ENCODE measurements around the gene CAPZB. TPM values are rescaled to one million over a fixed set of nuclear protein-coding genes. Genes with fewer than 3 reads are reported as not detected.

CAPZB gene
- total RNA-seq, 2 donors from 2014 or later, result 404 to 419 TPM

DNA sequence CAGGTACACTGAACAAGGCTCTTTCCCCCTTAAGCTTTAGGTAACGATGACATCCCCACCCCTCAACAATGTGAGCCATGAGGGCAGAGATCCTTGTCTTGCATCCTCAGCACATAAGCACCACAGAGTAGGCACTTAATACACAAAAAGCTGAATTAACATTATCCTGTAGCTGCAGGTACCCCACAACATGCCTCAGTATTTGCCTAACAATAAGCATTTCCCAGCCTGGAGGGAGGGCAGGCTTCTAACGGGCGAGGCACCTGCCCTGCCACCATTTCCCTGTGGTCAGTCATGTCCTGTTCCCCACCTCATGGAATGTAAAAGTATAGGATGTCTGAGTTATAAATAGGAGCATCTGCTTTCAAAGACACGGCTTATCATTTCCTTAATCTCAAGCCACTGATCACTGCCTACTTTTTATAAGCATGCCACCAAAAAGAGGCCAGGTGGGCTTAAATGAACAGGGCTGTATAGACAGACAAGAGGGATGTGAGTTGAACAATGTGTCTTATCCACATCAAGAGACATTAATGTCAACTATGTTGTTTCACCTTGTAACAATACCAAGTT, 3.4 kb downstream of the CAPZB start:
- Mint-ChIP-seq H3K9me3 (no peaks in the 10 kb centered on the region), H3K36me3 (peaks cover 14 to 28% of the 10 kb centered on the region in 2 donors), H3K27ac (peak overlapping the region in 1 of 2 donors; percentile 90)

DNA sequence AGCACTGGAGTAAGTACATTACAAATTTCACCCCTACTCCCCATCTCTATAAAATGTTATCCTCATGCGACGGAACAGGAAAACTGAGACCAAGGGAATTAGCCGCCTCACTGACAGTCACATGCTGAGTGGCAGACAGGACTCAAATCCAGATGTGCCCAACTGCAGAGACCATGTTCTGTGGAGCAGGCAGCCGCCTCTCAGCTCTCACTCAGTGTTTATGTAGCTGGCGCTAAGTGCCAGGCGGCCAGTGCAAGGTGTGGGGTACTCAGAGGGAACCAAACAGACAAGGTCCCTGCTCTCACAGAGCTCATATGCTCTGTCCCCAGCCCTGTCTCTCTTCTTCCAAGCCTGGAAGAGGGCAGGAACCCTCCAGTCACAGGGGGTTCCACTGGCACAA, 5.1 kb downstream of the CAPZB start:
- no peaks in the 10 kb centered on the region for H3K9me3 Mint-ChIP-seq
- DNase-seq (ENCODE audit: low spot score in 2 of 2) (no peak), ATAC-seq (no peak)
- peak overlapping the region in 1 of 2 donors; percentile 22 for H3K27ac Mint-ChIP-seq
- H3K36me3 Mint-ChIP-seq, result peaks cover 18 to 23% of the 10 kb centered on the region in 2 donors

More for the DNA sequence above, 3.4 kb downstream of the CAPZB start:
- no peak for ATAC-seq
- no peak for DNase-seq (ENCODE audit: low spot score in 2 of 2)

DNA sequence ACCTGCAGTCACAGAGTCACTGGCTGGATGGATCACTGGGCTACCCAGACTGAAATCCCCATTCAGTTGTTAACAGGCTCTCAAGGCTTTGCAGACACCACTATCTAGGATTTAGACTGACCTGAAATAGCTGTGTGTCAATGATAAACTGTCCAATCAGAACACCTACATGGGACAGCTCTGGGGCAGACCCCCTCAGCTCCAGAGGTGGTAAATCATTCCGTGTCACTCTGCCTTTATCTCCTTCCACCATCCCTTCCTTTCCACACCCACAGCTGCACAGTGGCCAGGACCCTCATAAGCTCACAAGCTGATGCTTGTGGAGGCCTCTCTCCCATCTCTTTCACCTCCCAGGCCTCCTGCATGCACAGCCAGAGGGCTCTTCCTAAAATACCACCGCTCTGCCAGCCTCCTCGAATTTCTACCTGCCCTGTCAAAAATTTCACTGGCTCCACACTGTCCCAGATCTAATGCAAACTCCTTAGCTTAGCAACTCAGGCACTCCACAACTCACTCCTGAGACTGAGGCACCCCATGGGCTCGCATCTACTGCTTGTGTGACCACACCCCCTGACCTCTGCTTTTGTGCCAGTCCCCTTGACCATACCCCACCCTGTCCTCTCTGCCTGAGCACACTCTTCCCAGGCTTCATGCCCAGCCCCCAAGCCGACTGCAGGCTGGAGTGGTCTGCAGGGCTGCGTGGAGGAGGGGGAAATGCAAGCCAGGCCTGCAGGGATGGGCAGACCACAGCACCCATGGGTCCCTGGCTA, 5.8 kb downstream of the CAPZB start:
- Mint-ChIP-seq H3K9me3 (no peaks in the 10 kb centered on the region), H3K36me3 (peaks cover 18 to 19% of the 10 kb centered on the region in 2 donors), H3K27ac (peak overlapping the region in 1 of 2 donors; percentile 75)
- DNase-seq (ENCODE audit: low spot score in 2 of 2) (no peak), ATAC-seq (no peak)

DNA sequence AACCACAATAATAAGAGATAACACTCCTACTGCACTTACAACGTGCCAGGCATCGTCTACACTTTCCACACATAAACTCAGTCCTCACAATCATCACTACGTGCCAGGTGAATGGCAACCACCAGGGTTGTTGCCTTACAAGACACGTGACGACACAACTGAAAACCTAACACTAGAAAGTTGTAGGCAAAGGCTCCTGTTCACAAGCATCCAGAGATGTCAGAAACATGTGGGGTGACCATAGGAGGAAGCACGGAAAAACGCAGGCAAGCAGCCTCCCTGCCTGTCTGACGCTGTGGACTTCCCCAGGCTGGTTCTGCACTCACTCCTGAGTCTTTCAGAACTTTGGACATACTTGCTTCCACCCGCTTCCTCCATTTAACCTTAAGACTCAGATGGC, 7.0 kb downstream of the CAPZB start:
- no peak for DNase-seq (ENCODE audit: low spot score in 2 of 2)
- peaks cover 7 to 17% of the 10 kb centered on the region in 2 donors for H3K36me3 Mint-ChIP-seq
- ATAC-seq, result no peak
- H3K27ac Mint-ChIP-seq, result peak overlapping the region; percentile 81 to 95
- H3K9me3 Mint-ChIP-seq, result no peaks in the 10 kb centered on the region

DNA sequence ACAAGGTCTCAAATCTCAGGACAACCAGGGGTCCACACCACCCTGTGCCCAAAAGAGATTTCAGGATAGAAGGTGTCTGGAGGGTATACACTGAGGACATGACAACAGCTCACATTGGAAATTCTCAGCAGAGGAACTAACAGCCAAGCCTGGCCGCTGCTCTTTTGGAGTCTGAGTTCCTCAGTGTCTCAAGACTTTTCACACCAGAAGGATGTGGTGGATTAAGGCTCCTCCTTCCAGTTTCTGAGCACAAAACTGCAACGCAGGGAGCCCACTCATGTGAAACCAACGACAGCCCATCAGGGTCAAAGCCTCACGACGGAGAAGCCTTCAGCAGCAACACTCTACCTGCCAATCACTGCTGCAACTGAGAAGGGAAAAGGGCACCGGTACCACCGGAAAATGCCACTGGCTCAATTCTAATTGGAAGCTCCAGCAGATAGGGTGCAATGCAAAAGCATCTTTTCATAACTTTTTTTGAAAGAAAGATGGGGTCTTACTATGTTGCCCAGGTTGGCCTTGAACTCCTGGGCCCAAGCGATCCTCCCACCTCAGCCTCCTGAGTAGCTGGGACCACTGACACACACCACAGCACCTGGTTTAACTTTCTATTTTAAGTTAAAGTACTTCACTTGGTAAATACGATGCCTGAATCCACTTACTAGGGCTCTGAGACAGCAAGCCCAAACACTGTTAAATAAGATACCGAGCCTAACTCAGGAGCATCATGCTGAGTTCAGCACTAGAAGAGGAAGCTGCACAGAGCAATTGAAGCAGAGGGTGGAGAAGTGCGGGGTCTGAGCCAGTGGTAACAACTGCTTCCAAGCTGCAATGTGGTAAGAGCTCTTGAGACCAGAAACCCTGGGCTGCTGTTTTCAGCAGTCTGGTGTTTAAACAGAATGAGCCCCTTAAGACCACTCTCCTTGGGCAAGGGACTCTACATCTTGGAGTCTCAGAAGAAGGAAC, 7.8 kb downstream of the CAPZB start:
- DNase-seq (ENCODE audit: low spot score in 2 of 2), result no peak
- no peaks in the 10 kb centered on the region for H3K9me3 Mint-ChIP-seq
- peaks cover 0 to 10% of the 10 kb centered on the region in 2 donors for H3K36me3 Mint-ChIP-seq
- H3K27ac Mint-ChIP-seq, result peak overlapping the region; percentile 81 to 95
- peak; percentile 58 to 60 for ATAC-seq

DNA sequence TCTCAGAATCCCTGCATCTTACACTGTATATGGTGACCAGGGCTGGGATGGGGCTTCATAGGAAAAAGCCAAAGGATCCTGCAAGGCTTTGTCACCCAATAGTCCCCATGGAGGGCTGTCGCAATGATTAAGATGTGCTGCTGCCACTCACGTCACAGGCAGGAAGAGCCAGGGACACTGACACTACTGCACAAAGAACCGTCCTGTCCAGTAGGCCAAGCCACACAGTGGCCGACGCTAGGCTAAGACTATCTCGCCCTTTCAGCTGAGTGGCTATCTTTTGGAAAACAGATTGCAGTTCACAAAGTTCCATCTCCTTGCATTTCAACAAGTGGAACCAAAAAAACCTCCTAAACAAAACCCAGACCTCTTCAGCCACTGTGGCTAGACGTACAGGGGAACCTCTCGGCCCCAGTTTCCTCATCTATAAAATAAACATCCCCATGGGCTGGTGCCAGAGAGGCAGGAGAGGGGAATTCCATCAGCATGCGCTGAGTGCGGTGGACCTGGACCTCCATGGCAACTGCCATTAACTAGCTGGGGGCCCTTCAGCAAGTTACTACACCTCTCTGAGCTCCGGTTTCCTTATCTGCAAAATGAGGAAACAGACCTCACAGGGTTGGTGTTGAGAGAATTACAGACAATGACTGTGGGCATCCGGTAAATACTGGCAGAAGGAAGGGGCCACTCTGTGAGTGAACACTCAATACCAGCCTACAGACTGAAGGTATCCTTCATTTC, 8.7 kb downstream of the CAPZB start:
- ATAC-seq (peak; percentile 69 to 77), DNase-seq (ENCODE audit: low spot score in 2 of 2) (no peak)
- Mint-ChIP-seq H3K36me3 (peaks cover 0 to 10% of the 10 kb centered on the region in 2 donors), H3K27ac (peak overlapping the region; percentile 81 to 95), H3K9me3 (no peaks in the 10 kb centered on the region)

DNA sequence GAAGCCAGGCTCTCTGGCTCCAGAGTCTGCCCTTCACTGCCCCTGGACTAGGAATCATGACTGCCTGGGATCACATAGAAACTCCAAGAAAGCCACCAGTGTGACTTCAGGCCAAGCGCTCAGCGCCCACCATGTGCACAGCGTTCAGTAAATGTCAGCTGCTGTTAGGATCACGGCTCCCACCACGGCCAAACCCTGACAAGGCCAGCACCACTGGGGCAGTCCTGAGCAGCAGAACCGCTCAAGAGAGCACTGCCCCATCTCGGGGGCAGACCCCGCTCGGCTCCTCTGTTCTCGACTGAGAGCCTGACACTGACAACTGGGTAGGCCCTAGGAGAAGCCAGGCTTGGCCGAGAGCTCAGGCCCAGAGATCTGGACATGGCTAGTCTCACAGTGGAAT, 10.0 kb downstream of the CAPZB start:
- Mint-ChIP-seq H3K27ac (peak overlapping the region; percentile 81 to 95), H3K36me3 (peaks cover 0 to 10% of the 10 kb centered on the region in 2 donors), H3K9me3 (no peaks in the 10 kb centered on the region)
- no peak for DNase-seq (ENCODE audit: low spot score in 2 of 2)
- no peak for ATAC-seq

DNA sequence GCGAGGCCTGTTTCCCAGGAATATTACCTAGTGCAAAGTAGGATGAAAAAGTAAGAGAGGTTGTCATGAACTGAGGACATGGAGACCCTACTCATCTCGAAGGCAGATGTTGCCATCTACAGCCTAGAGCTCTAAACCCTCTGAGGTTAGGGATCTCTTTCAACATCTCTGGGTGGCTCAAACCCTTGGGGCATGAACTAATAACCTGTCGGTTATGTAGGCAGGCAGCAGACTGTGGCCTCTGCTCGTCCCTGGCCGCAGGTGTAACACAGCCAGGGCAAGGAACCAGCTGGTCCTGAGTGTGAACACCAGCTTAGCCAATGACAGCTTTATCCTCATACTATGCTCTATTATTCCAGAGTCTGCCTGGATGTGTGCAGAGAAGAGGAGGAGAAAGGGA, 13.2 kb downstream of the CAPZB start:
- H3K27ac Mint-ChIP-seq, result peak overlapping the region in 1 of 2 donors; percentile 29
- H3K9me3 Mint-ChIP-seq, result no peaks in the 10 kb centered on the region
- ATAC-seq (no peak), DNase-seq (ENCODE audit: low spot score in 2 of 2) (no peak)
- peaks cover 0 to 10% of the 10 kb centered on the region in 2 donors for H3K36me3 Mint-ChIP-seq

DNA sequence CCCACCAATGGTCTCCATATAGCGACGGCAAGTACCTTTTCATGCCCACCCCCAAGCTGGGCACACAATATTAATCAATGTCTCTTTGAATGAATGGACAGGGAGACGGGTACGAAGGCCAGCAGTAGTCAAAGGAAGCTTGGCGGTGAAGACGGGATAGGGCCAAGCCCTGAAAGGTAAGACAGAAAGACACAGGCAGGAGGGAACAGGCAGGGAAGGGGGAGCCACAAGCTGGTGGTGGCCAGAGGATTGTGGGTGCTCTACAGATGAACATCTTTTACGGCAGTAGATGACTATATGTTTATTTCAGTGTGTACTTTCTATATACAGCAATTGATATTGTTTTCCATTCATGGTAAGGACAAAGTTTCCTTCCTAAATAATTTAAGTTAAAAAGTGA, 16.3 kb downstream of the CAPZB start:
- ATAC-seq (peak; percentile 43 to 63), DNase-seq (ENCODE audit: low spot score in 2 of 2) (no peak)
- H3K27ac Mint-ChIP-seq, result peak overlapping the region; percentile 91 to 94
- peaks cover 0 to 4% of the 10 kb centered on the region in 2 donors for H3K9me3 Mint-ChIP-seq
- H3K36me3 Mint-ChIP-seq, result peaks cover 0 to 14% of the 10 kb centered on the region in 2 donors

DNA sequence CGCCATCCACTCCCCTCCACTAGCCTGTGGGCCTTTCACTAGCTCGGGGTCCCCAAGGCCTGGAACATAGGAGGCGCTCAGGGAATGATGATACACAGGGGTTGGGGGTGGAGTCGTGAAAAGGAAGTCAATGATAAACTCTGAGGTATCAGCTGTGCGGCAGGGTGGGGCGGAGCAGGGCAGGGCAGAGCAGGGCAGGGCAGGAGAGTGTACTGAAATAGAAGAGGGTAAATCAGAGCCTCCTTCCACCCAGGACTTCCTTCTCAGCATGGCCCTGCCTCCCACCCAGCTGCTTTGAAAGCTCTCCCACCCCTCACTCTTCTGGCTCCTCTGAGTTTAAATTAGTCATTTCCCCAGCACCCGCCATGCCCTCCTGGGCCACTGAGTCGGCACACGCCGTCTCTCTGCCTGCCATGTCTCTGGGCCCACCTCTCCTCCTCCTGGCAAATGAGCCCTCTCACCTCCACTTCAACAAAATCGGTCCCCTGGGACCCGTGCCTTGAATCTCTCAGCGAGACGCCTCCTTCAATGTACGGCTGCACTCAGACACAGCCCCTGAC, 16.9 kb downstream of the CAPZB start:
- Mint-ChIP-seq H3K27ac (peak overlapping the region; percentile 91 to 94), H3K36me3 (peaks cover 0 to 18% of the 10 kb centered on the region in 2 donors), H3K9me3 (peaks cover 0 to 4% of the 10 kb centered on the region in 2 donors)
- ATAC-seq, result peak; percentile 74 to 77
- DNase-seq (ENCODE audit: low spot score in 2 of 2), result peak in 1 of 2 donors; percentile 41

DNA sequence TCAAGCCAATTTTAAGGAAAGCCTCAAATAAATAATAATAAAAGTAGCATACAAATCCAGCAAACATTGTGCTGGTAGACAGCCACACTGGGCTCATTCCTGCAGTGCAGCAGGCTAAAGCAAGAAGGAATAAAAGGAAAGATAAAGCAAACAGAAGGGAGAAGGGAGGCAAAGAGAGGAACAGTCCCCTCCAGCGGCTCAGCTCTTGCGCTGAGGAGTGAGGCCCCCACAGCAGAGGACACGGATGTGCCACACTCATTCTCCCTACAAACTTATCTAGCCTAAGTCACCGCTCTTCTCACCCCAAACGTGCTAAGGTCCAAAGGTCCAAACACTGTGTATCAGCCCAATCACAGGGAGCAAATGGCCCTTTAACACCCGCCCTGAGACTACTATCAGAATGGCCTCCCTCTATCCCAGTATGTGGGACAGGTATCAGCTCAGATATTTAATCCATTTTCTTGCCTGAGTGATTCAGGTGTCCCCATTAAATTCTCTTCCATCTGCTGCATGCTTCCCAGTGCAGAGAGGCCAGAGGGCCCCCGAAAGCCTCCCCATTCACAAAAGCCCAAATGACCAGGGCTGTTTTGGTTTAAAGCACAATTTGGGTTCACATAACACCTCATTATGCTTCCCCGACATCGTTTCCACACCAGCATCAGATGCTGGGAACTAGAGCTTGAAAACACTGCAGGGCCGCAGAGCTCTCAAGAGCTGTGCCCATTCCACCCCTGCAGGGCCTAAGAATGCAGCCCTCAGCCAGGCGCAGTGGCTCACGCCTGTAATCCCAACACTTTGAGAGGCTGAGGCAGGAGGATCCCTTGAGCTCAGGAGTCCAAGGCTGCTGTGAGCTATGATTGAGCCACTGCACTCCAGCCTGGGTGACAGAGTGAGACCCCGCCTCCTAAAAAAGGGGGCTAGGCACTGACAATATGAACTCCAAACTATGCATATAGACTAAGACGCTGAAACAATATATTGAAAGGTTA, 17.8 kb downstream of the CAPZB start:
- peaks cover 0 to 4% of the 10 kb centered on the region in 2 donors for H3K9me3 Mint-ChIP-seq
- peaks cover 0 to 27% of the 10 kb centered on the region in 2 donors for H3K36me3 Mint-ChIP-seq
- H3K27ac Mint-ChIP-seq, result peak overlapping the region; percentile 91 to 94
- DNase-seq (ENCODE audit: low spot score in 2 of 2) (no peak), ATAC-seq (no peak)

DNA sequence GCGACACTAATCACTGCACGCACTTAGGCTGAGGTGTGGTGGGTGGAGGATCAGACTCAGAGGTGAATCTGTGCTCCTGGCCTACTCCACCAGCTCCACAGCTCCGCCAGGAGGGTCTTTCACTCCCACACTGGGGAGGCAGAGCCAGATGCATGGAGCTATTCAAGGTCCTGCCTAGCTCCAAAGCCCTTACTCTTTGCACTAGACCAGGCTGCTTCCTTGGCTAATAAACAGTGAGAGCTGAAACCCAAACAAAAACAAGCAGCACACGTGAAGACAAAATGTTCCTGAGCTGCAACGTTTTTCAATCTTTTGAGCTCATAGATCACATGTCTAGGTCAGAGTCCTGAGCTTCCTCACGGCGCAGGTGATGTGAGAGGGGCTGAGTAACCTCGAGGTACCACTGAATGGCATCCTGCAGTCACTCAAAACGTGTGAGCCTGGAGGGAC, 19.2 kb downstream of the CAPZB start:
- H3K9me3 Mint-ChIP-seq, result peaks cover 0 to 4% of the 10 kb centered on the region in 2 donors
- peak overlapping the region in 1 of 2 donors; percentile 80 for H3K27ac Mint-ChIP-seq
- ATAC-seq (no peak), DNase-seq (ENCODE audit: low spot score in 2 of 2) (no peak)
- peaks cover 0 to 27% of the 10 kb centered on the region in 2 donors for H3K36me3 Mint-ChIP-seq

DNA sequence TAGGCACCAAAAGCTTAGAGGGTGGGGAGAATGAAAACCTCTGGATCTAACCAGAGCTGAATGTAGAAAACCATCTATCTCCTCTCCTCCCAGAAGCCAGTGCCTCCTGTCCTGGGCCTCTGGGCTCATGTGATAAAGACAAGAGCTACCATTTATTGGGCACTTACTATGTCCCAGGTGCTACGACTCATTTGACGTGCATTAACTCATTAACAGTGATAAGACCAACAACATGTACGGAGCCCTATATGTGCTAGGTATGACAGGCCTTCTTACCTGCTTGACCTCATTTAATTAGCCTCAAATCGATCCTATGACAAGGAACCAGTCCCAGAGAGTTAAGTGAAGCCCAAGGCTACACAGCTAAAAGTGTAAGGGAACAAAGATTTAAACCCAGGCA, 19.7 kb downstream of the CAPZB start:
- DNase-seq (ENCODE audit: low spot score in 2 of 2) (no peak), ATAC-seq (no peak)
- Mint-ChIP-seq H3K9me3 (peaks cover 0 to 4% of the 10 kb centered on the region in 2 donors), H3K36me3 (peaks cover 0 to 27% of the 10 kb centered on the region in 2 donors), H3K27ac (peak overlapping the region; percentile 74 to 80)

DNA sequence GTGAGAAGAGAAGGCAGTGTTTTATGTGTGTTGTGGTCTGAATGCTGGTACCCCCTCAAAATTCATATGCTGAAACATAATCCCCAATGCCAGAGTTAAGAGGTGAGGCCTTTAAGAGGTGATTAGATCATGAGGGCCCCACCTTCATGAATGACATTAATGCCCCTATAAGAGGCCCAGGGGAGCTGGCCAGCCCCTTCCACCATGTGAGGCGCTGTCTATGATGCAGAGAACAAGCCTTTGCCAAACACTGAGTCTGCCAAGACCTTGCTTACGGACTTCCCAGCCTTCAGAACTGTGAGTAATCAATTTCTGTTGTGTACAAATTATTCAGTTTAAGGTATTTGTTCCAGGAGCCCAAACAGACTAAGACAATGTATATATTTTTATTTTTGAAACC, 20.2 kb downstream of the CAPZB start:
- DNase-seq (ENCODE audit: low spot score in 2 of 2), result no peak
- H3K27ac Mint-ChIP-seq, result peak overlapping the region; percentile 74 to 80
- no peak for ATAC-seq
- H3K36me3 Mint-ChIP-seq, result peaks cover 0 to 27% of the 10 kb centered on the region in 2 donors
- H3K9me3 Mint-ChIP-seq, result peaks cover 0 to 4% of the 10 kb centered on the region in 2 donors

DNA sequence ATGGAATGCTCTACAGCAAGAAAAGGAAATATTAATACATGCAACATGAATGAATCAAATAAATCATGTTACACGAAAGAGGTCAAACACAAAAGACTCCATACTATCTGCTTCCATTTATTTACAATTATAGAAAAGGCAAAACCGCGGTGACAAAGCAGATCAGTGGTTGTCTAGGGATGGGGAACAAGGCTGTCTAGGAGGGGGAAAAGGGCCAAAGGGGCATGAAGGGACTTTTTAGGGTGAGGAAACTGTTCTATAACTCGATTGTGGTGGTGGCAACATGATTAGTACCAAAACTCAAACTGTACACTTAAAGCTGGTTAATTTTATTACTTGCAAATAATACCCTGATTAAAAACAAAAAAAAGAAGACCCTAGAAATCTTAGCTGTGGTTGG, 20.6 kb downstream of the CAPZB start:
- H3K9me3 Mint-ChIP-seq, result peaks cover 0 to 4% of the 10 kb centered on the region in 2 donors
- peak overlapping the region; percentile 3 to 80 for H3K27ac Mint-ChIP-seq
- no peak for DNase-seq (ENCODE audit: low spot score in 2 of 2)
- H3K36me3 Mint-ChIP-seq, result peaks cover 0 to 27% of the 10 kb centered on the region in 2 donors
- no peak for ATAC-seq
